ENCODE results near the gene TMEM163.

DNA sequence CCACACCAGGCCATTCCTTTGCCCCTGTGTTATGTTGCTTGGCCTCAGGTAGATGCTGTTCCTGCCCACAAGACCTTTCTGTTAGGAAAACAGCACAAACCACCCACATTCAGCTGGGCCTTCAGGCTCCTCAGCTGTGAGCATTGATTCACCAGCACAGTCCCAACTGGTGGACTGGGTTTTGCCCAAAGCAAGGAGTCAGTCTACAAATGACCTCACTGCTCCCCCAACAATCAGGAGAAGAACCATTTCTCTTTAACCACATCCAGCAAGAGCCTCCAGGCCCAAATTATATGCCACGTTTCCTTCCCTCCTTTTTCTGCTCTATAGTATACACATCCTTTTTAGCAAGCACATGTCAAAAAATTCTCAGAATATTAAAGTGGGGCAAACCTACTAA lies 5.2 kb downstream of the TMEM163 start:
- TF ChIP-seq CTCF (IDR thresholded peaks at IDR 0.05; ENCODE audit: low read depth, low read length) = no peak
- no peak for TF ChIP-seq MAX (IDR thresholded peaks at IDR 0.05; ENCODE audit: low read depth, low read length)
- TF ChIP-seq MYC (IDR thresholded peaks at IDR 0.05; ENCODE audit: low read depth, low read length) = no peak
- TF ChIP-seq POLR2A (IDR thresholded peaks at IDR 0.05; ENCODE audit: extremely low read depth, insufficient read length) = no peak

Data from NB4 (cell line).